H4 (cell line): Measurements from ENCODE around the gene MFSD12. TPM values are rescaled to one million over a fixed set of nuclear protein-coding genes. Genes with fewer than 3 reads are reported as not detected.
"Not testable (repeated sequence)": the region's sequence is repeated elsewhere in the genome, so short reads cannot be mapped to it uniquely, and the experiment has no call there.

Experiments used
- DNase-seq: peaks from one replicate; pipeline ENCODE4 v3.0.0-alpha.2; 2015; ENCODE audit warnings: low spot score
- total RNA-seq: library from RNA; depleted of rRNA; stranded (reverse); fragments of >200 nt; shearing (Covaris generic); gene quantifications from 2 replicates; pipeline ENCODE4 v1.2.3, GENCODE V29; 2014

MFSD12 gene
- total RNA-seq, 1 experiment from 2014 or later: 32.1 TPM

DNA sequence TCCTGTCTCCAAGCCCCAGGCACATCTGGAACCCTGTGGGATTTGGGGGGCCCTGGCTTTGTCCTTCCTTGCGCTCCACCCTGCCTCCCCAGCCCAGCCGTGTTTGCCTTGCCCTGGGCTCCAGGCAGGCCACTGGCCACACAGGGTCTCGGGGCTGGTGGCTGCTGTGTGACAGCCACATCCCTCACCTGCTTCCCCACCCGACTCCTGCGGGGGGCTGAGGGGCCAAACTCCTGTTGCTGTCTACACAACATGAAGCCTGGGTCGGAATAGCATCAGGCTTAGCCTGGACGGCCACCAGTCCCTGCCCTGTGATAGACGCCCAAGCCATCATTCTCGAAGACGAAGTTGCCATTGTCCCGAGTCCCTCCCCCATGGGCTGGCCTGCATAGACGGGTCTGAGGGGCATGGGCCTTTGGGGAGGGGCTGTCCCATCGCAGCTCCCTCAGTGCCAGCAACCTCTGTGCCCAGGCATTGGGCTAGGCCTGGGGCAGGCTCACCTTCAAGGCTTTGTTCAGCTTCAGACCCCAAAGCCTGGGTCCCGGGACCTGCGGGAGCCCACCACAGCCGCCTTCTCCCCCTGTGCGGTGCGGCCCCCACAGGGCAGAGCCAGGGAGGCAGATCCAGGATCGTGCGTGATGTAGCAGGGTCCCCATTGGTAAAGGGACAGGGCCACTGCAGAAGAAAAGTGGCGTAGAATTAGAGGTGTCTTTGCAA, 33.9 kb downstream of the MFSD12 start:
- DNase-seq: no peak

- no peak for DNase-seq
These were observed 34.7 kb downstream of the MFSD12 start for GRCh38 chr19:3522421-3523360.

DNA sequence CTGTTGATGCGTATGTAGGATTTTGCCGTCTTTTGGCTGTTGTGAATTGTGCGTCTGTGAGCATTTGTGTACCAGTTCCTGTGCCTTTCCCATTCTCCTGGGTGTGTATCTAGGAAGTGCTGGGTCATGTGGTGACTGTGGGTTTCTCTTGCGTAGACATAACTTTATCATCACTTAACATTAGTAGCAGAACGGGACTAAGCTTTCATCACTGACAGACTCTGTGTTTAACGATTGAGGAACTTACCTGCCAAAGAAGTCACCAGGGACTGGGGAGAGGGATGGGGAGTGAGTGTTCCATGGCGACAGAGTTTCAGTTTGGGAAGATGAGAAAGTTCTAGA, 36.3 kb downstream of the MFSD12 start:
- no peak for DNase-seq

GRCh38 chr19:3520166-3521103, 37.0 kb downstream of the MFSD12 start:
- no peak for DNase-seq

DNA sequence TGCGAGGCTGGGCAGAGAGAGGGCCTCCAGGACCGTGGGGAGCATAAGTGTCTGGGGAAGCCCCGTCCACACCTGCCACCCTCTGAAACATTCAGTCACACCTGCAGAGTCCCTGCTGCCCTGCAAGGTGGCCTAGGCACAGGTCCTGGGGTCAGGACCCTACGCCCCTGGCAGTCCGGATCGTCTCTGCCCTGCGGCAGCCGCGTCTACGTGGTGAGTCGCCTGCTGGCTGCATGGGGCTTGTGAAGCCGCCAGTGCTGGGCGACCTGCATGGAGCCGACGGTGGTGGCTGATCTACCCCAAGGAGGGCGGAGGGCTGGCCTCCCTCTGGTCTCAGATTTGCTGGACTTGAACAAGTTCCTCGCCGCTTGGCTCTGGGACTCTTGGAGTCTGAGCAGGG, 38.3 kb downstream of the MFSD12 start:
- no peak for DNase-seq

- DNase-seq: no peak
These were observed 38.7 kb downstream of the MFSD12 start for GRCh38 chr19:3518659-3519058.

GRCh38 chr19:3518255-3518654, 39.1 kb downstream of the MFSD12 start:
- DNase-seq: no peak

DNA sequence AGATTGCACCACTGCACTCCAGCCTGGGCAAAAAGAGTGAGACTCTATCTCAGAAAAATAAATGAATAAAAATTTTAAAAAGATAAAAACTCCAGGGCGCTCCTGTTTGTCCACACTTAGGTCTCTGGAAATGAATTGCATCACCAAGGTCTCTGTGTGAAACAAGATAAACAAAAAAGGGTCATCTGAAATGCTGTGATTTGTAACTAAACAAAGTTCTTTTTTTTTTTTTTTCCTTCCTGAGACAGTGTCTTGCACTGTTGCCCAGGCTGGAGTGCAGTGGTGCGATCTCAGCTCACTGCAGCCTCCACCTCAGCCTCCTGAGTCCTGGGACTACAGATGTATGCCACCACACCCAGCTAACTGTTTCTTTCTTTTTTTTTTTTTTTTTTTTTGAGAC, 39.7 kb downstream of the MFSD12 start:
- DNase-seq: no peak

- no peak for DNase-seq
These were observed 40.6 kb downstream of the MFSD12 start for GRCh38 chr19:3516675-3517207.

- no peak for DNase-seq
These were observed 41.4 kb downstream of the MFSD12 start for GRCh38 chr19:3515891-3516422.

DNA sequence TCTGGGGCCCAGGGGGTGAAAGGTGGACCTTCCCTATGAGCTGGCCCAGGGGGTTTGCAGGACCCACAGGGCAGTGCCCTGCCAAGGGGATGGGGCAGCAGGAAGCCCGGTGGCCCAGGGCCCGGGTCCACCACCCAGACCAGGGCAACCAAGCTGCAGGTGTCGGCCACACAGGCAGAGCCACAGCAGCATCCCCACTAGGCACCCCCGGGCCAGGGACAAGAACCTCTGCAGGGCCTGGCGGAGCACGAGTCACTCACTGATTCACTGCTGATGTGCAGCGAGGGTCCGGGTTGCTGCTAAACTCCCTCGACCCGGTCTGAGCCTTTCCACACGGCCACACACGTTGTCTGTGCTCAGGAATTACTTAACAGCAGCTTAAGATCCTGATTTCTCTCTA, 42.5 kb downstream of the MFSD12 start:
- no peak for DNase-seq

- no peak for DNase-seq
These were observed 43.9 kb downstream of the MFSD12 start for GRCh38 chr19:3513229-3514140.

GRCh38 chr19:3512562-3513228, 44.7 kb downstream of the MFSD12 start:
- no peak for DNase-seq

DNA sequence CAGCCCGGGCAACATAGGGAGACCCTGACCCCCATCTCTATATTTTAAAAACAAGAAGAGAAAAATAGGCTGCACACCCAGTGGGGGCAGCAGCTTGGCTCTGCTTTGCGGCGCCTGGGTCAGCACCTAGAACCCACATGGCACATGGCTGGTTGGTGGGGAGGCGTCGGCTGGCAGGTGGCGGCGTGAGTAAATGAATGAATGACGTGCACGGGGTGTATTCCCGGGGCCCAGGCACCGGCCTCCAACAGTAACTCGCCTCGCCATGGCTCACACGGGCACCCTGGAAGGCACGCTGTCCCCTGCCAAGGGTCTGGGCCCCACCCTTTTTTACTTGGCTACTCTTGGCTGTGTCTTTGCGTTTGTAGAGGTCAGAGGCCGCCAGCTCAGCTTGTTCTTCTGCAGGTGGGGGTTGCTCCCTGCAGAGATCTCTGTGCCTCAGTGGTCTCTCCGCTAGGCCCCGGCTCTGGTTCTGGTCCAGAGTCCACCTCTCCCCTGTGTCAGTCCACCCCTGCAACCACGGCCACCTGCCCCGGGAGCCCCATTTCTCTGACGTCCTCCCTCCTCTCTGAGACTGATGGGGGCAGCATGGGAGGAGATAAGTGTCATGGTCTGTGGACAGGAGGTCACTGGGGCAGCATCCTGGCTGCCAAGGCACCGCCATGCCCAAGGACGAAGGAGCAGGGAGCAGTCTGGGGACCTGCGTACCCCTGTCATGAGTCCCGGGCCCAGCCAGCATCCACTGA, 45.7 kb downstream of the MFSD12 start:
- DNase-seq: no peak

DNA sequence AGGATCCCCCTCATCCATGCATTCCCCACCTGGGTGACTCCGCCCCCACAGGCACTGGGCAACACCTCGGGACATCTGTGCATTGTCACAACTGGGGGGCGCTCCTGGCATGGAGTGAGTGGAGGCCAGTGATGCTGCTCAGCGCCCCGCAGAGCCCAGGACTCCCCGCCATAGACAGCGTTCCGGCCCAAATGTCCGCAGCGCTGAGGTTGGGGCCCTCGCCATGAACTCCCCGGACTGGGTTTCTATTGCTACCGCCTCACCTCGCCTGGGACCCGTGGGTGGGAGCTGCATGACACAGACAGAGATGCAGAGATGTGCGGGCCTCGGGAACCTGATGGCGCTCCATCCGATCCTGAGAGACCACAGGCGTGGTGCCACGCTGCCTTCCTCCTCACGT, 46.7 kb downstream of the MFSD12 start:
- no peak for DNase-seq

GRCh38 chr19:3509566-3509989, 47.8 kb downstream of the MFSD12 start:
- no peak for DNase-seq

DNA sequence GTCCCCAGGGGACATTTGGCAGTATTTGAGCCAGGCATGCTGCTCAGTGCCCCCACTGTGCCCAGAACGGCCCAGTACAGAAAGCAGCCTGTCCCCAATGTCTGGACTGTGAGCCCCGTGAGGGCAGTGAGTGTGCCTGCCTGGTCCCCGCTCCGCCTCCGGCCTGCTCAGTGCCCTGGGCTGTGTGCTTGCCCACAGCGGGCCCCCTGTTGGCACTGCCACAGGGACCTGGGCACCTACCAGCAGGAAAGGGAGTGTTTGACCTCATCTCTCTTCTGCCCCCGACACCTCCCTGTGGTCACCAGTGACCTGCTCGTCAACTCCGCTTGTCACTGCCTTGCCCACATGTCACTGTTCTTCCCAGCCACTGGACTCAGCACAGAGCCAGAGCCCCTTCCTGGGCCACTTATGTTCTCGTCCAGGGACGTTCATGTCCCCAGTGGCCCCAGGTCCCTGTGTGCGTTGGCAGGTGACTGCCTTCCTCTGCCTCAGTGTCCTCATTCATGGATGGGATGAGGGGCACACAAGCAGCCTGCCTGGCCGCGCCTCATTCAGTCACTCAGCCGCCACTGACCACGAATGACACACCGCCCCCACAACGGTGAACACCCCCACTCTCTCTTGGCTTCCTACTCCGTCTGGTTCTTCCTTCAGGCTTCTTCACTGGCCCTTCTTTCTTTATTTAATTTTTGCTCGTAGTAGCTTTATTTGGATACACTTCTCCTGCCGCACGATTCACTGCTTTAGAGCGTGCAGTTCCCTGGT, 48.4 kb downstream of the MFSD12 start:
- DNase-seq: no peak

DNA sequence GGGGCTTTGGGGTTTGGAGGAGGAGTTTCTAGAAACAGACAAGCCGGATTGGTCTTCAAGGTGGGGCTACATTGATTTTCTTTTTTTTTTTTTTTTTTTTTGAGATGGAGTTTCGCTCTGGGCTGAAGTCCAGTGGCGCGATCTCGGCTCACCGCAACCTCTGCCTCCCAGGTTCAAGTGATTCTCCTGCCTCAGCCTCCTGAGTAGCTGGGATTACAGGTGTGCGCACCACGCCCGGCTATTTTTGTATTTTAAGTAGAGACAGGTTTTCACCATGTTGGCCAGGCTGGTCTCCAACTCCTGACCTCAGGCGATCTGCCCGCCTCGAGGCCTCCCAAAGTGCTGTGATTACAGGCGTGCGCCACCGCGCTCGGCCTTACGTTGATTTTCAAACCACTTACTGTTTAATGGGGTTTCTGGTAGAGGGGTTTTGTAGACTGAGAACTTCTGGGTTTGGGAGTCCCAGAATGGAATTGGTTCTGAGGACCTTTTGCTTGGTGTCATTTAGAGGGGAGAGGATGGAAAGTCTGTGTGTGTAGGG, 49.2 kb downstream of the MFSD12 start:
- DNase-seq: not testable (repeated sequence)
